ENCODE measurements around the gene ANKRD33B.

GRCh38 chr5:10628601-10629000 lies 64.7 kb downstream of the ANKRD33B start:
- TF ChIP-seq, protein P1, sequence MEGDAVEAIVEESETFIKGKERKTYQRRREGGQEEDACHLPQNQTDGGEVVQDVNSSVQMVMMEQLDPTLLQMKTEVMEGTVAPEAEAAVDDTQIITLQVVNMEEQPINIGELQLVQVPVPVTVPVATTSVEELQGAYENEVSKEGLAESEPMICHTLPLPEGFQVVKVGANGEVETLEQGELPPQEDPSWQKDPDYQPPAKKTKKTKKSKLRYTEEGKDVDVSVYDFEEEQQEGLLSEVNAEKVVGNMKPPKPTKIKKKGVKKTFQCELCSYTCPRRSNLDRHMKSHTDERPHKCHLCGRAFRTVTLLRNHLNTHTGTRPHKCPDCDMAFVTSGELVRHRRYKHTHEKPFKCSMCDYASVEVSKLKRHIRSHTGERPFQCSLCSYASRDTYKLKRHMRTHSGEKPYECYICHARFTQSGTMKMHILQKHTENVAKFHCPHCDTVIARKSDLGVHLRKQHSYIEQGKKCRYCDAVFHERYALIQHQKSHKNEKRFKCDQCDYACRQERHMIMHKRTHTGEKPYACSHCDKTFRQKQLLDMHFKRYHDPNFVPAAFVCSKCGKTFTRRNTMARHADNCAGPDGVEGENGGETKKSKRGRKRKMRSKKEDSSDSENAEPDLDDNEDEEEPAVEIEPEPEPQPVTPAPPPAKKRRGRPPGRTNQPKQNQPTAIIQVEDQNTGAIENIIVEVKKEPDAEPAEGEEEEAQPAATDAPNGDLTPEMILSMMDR (conservative IDR thresholded peaks at IDR 0.05; ENCODE audit: low read depth, low read length), result no peak
- no peak for TF ChIP-seq EZH2 (IDR thresholded peaks at IDR 0.05; ENCODE audit: low read length, unreplicated experiment)

Data from PC-3 (cell line).